ENCODE measurements around the gene TMEM40. TPM values are rescaled to one million over a fixed set of nuclear protein-coding genes. Genes with fewer than 3 reads are reported as not detected.

Gene TMEM40
- total and polyA plus RNA-seq, 9 of the 15 experiments (the other 6 are each of a cell fraction or from before 2014, with no cell fraction given), result 0.11 to 0.31 (median 0.14) TPM; not detected in 6

DNA sequence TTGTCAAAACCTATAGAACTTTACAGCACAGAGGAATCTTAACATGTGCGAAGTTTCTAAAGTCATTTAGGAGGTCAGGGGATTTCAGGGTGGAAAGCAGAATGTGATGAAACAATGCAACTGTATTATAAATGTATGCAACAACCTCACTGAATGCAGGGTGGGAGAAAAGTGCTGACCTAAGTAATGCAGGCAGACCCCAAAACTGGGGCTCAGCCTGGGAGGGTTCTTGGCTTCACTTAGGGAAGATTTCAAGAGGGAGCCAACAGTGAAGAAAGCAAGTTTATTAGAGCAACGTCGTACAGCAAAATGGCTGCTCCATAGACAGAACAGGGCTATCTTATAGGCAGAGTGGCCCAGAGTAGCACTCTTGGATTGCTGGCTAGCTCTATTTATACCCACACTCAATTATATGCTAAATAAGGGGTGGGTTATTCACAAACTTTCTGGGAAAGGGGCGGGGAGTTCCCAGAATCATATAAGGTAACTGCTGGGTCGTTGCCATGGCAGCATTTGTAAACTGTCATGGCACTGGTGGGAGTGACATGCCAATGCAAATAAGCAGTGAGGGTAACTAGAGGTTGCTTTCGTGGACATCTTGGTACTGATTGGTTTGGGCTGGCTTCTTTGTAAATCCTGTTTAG is 23.2 kb upstream of the TMEM40 start (continued):
- TF ChIP-seq TCF7 (IDR thresholded peaks at IDR 0.05; ENCODE audit: borderline replicate concordance) (no peak), SIN3A (IDR thresholded peaks at IDR 0.05; ENCODE audit: borderline replicate concordance in 2 of 2, control insufficient read depth in 1 of 2, low read depth in 2 of 2, low read length in 2 of 2) (peak in 1 of 2 experiments; percentile 31; a peak in 1 of 4 replicates), YY1 (IDR thresholded peaks at IDR 0.05; ENCODE audit: borderline replicate concordance in 1 of 3, control insufficient read depth in 1 of 3, extremely low read depth in 1 of 3, insufficient read depth in 3 of 3, insufficient read length in 1 of 3, insufficient replicate concordance in 2 of 3, low read depth in 1 of 3, low read length in 2 of 3) (peak in 1 of 3 experiments; percentile 88), SMARCA5 (IDR thresholded peaks at IDR 0.05) (no peak), ARHGAP35 (IDR thresholded peaks at IDR 0.05; ENCODE audit: partially characterized antibody) (no peak), GABPA (tag; conservative IDR thresholded peaks at IDR 0.05; ENCODE audit: low read depth) (no peak), ILF3 (IDR thresholded peaks at IDR 0.05; ENCODE audit: borderline replicate concordance) (no peak), ZNF445 (CRISPR knock-in tag; IDR thresholded peaks at IDR 0.05; ENCODE audit: low read depth) (no peak), NR4A1 (CRISPR knock-in tag; IDR thresholded peaks at IDR 0.05) (no peak), NR4A1 (tag; IDR thresholded peaks at IDR 0.05) (peak; percentile 76), EWSR1 (IDR thresholded peaks at IDR 0.05; ENCODE audit: borderline replicate concordance, low read depth, partially characterized antibody) (no peak), ATF1 (CRISPR knock-in tag; IDR thresholded peaks at IDR 0.05) (no peak), ATF1 (tag; IDR thresholded peaks at IDR 0.05) (no peak), ZNF134 (CRISPR knock-in tag; conservative IDR thresholded peaks at IDR 0.05) (no peak), NR2C1 (IDR thresholded peaks at IDR 0.05) (no peak), NR2C1 (tag; IDR thresholded peaks at IDR 0.05) (no peak)
- TF ChIP-seq, protein P1, sequence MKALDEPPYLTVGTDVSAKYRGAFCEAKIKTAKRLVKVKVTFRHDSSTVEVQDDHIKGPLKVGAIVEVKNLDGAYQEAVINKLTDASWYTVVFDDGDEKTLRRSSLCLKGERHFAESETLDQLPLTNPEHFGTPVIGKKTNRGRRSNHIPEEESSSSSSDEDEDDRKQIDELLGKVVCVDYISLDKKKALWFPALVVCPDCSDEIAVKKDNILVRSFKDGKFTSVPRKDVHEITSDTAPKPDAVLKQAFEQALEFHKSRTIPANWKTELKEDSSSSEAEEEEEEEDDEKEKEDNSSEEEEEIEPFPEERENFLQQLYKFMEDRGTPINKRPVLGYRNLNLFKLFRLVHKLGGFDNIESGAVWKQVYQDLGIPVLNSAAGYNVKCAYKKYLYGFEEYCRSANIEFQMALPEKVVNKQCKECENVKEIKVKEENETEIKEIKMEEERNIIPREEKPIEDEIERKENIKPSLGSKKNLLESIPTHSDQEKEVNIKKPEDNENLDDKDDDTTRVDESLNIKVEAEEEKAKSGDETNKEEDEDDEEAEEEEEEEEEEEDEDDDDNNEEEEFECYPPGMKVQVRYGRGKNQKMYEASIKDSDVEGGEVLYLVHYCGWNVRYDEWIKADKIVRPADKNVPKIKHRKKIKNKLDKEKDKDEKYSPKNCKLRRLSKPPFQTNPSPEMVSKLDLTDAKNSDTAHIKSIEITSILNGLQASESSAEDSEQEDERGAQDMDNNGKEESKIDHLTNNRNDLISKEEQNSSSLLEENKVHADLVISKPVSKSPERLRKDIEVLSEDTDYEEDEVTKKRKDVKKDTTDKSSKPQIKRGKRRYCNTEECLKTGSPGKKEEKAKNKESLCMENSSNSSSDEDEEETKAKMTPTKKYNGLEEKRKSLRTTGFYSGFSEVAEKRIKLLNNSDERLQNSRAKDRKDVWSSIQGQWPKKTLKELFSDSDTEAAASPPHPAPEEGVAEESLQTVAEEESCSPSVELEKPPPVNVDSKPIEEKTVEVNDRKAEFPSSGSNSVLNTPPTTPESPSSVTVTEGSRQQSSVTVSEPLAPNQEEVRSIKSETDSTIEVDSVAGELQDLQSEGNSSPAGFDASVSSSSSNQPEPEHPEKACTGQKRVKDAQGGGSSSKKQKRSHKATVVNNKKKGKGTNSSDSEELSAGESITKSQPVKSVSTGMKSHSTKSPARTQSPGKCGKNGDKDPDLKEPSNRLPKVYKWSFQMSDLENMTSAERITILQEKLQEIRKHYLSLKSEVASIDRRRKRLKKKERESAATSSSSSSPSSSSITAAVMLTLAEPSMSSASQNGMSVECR (CRISPR knock-in tag; IDR thresholded peaks at IDR 0.05), result no peak
- TF ChIP-seq, protein P2, sequence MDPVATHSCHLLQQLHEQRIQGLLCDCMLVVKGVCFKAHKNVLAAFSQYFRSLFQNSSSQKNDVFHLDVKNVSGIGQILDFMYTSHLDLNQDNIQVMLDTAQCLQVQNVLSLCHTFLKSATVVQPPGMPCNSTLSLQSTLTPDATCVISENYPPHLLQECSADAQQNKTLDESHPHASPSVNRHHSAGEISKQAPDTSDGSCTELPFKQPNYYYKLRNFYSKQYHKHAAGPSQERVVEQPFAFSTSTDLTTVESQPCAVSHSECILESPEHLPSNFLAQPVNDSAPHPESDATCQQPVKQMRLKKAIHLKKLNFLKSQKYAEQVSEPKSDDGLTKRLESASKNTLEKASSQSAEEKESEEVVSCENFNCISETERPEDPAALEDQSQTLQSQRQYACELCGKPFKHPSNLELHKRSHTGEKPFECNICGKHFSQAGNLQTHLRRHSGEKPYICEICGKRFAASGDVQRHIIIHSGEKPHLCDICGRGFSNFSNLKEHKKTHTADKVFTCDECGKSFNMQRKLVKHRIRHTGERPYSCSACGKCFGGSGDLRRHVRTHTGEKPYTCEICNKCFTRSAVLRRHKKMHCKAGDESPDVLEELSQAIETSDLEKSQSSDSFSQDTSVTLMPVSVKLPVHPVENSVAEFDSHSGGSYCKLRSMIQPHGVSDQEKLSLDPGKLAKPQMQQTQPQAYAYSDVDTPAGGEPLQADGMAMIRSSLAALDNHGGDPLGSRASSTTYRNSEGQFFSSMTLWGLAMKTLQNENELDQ (CRISPR knock-in tag; IDR thresholded peaks at IDR 0.05; ENCODE audit: borderline replicate concordance), result no peak
- TF ChIP-seq, protein P3, sequence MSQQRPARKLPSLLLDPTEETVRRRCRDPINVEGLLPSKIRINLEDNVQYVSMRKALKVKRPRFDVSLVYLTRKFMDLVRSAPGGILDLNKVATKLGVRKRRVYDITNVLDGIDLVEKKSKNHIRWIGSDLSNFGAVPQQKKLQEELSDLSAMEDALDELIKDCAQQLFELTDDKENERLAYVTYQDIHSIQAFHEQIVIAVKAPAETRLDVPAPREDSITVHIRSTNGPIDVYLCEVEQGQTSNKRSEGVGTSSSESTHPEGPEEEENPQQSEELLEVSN (IDR thresholded peaks at IDR 0.05; ENCODE audit: borderline replicate concordance in 1 of 2, extremely low read depth in 1 of 2, insufficient read depth in 1 of 2, insufficient read length in 1 of 2, low read depth in 1 of 2, low read length in 1 of 2, poor library complexity in 1 of 2, severe bottlenecking in 1 of 2), result peak; percentile 42 to 53
